Neural cell (in vitro differentiated cells): ENCODE results near the gene SIGLEC5. TPM values are rescaled to one million over a fixed set of nuclear protein-coding genes. Genes with fewer than 3 reads are reported as not detected.

Experiments used
- H2AFZ ChIP-seq: fragments of 200-600, 300-800 bp; sonication (generic), shearing (Covaris generic); 2 replicates; pipeline ENCODE4 v1.6.0; 2014; ENCODE audit warnings: low read depth, mild to moderate bottlenecking, antibody characterized with exemption, low read length, moderate library complexity
- H3F3A ChIP-seq: fragments of 200-600 bp; shearing (Covaris generic); 2 replicates; pipeline ENCODE4 v1.6.1; 2016; ENCODE audit warnings: mild to moderate bottlenecking, moderate library complexity, mixed read lengths, antibody characterized with exemption, low read length; ENCODE audit not compliant: insufficient read depth, poor library complexity, severe bottlenecking
- H3K27ac ChIP-seq: fragments of 200-600, 300-800 bp; sonication (generic), shearing (Covaris generic); 2 replicates; pipeline ENCODE4 v1.5.1; 2014; ENCODE audit warnings: mild to moderate bottlenecking, low read length, moderate library complexity
- H3K27me3 ChIP-seq: fragments of 300-800, 200-600 bp; sonication (generic), shearing (Covaris generic); 2 replicates; pipeline ENCODE4 v1.6.0; 2014; ENCODE audit warnings: mild to moderate bottlenecking, low read depth, low read length, moderate library complexity; ENCODE audit not compliant: insufficient read depth
- H3K36me3 ChIP-seq: fragments of 300-800, 200-600 bp; sonication (generic), shearing (Covaris generic); 2 replicates; pipeline ENCODE4 v1.5.1; 2014; ENCODE audit warnings: mild to moderate bottlenecking, antibody characterized with exemption, low read length, moderate library complexity; ENCODE audit not compliant: insufficient read depth
- H3K4me2 ChIP-seq: fragments of 300-800, 200-600 bp; sonication (generic), shearing (Covaris generic); 2 replicates; pipeline ENCODE4 v1.6.0; 2014; ENCODE audit warnings: mild to moderate bottlenecking, low read length
- H3K4me3 ChIP-seq: fragments of 300-800, 200-600 bp; sonication (generic), shearing (Covaris generic); 2 replicates; pipeline ENCODE4 v1.5.1; 2014; ENCODE audit warnings: mild to moderate bottlenecking, low read length, moderate library complexity
- H3K79me2 ChIP-seq: fragments of 200-600 bp; shearing (Covaris generic); replicated peaks from 2 replicates; pipeline ENCODE4 v1.6.0; 2014; ENCODE audit warnings: mild to moderate bottlenecking, low read length, moderate library complexity; ENCODE audit not compliant: insufficient read depth
- H3K9ac ChIP-seq: fragments of 300-800, 200-600 bp; sonication (generic), shearing (Covaris generic); 2 replicates; pipeline ENCODE4 v1.6.1; 2016; ENCODE audit warnings: mild to moderate bottlenecking, low read length, mixed read lengths
- H3K9me2 ChIP-seq: fragments of 200-600 bp; shearing (Covaris generic); 2 replicates; pipeline ENCODE4 v1.6.1; 2016; ENCODE audit warnings: mild to moderate bottlenecking, low read length, mixed read lengths; ENCODE audit not compliant: insufficient read depth
- H3K9me3 ChIP-seq: fragments of 200-600, 300-800 bp; sonication (generic), shearing (Covaris generic); 2 replicates; pipeline ENCODE4 v1.6.1; 2016; ENCODE audit warnings: mild to moderate bottlenecking, mixed run types, low read length, moderate library complexity, mixed read lengths
- H4K20me1 ChIP-seq: fragments of 200-600 bp; shearing (Covaris generic); 2 replicates; pipeline ENCODE4 v1.6.1; 2016; ENCODE audit warnings: mild to moderate bottlenecking, mixed run types; ENCODE audit not compliant: insufficient read depth
- CTCF ChIP-seq: fragments of 450-650 bp; IDR thresholded peaks from 2 replicates; pipeline ENCODE4 v1.5.1; 2014; ENCODE audit warnings: antibody characterized with exemption, mild to moderate bottlenecking, moderate library complexity; ENCODE audit not compliant: poor library complexity, severe bottlenecking
- EP300 ChIP-seq: fragments of 450-650 bp; conservative IDR thresholded peaks from 2 replicates; pipeline ENCODE4 v1.6.1; 2014; ENCODE audit warnings: antibody characterized with exemption, mild to moderate bottlenecking, moderate library complexity; ENCODE audit not compliant: poor library complexity, severe bottlenecking
- EZH2 ChIP-seq: fragments of 200-600, 300-800 bp; shearing (Covaris generic), sonication (generic); IDR thresholded peaks from 2 replicates; pipeline ENCODE4 v1.6.1; 2014; ENCODE audit warnings: antibody characterized with exemption, low read length, borderline replicate concordance, mild to moderate bottlenecking; ENCODE audit not compliant: insufficient read depth, poor library complexity, severe bottlenecking
- MXI1 ChIP-seq: fragments of 450-650 bp; conservative IDR thresholded peaks from 2 replicates; pipeline ENCODE4 v1.6.1; 2014; ENCODE audit warnings: antibody characterized with exemption, mild to moderate bottlenecking; ENCODE audit not compliant: poor library complexity, severe bottlenecking
- POLR2AphosphoS5 ChIP-seq: IDR thresholded peaks from 2 replicates; pipeline ENCODE4 v1.6.1; 2012
- RAD21 ChIP-seq: fragments of 450-650 bp; conservative IDR thresholded peaks from 2 replicates; pipeline ENCODE4 v1.6.1; 2014; ENCODE audit warnings: antibody characterized with exemption, mild to moderate bottlenecking, moderate library complexity
- REST ChIP-seq: IDR thresholded peaks from 2 replicates; pipeline ENCODE4 v1.6.1; 2012; ENCODE audit warnings: borderline replicate concordance
- SMC3 ChIP-seq: fragments of 450-650 bp; conservative IDR thresholded peaks from 2 replicates; pipeline ENCODE4 v1.6.1; 2014; ENCODE audit warnings: antibody characterized with exemption, mild to moderate bottlenecking, moderate library complexity; ENCODE audit not compliant: poor library complexity
- TAF1 ChIP-seq: IDR thresholded peaks from 2 replicates; pipeline ENCODE4 v1.6.1; 2012; ENCODE audit warnings: low read depth
- polyA plus RNA-seq: library from polyadenylated mRNA; depleted of rRNA; stranded (reverse); fragments of >200 nt; gene quantifications from 2 replicates; pipeline ENCODE4 v1.2.3, GENCODE V29; 2014

Gene SIGLEC5
- polyA plus RNA-seq, 1 donor from 2014 or later, result not detected

- no peak overlapping the region for H3K4me2 ChIP-seq
- no peaks in the 10 kb centered on the region for H3K9me3 ChIP-seq
- no peaks in the 10 kb centered on the region for H3F3A ChIP-seq
- no peak overlapping the region for H3K9ac ChIP-seq
- H3K79me2 ChIP-seq, result no peaks in the 10 kb centered on the region
- H2AFZ ChIP-seq, result no peak overlapping the region
- no peaks in the 10 kb centered on the region for H3K27me3 ChIP-seq
- H3K9me2 ChIP-seq, result no peaks in the 10 kb centered on the region
- H3K4me3 ChIP-seq, result no peak overlapping the region
- TF ChIP-seq SMC3 (no peak), RAD21 (no peak), POLR2AphosphoS5 (no peak), CTCF (no peak), EP300 (no peak)
- no peaks in the 10 kb centered on the region for H3K36me3 ChIP-seq
- no peaks in the 10 kb centered on the region for H4K20me1 ChIP-seq
- H3K27ac ChIP-seq, result no peak overlapping the region
Observed at GRCh38 chr19:51626675-51627074, 3.5 kb downstream of the SIGLEC5 start.

GRCh38 chr19:51621178-51621577 is 9.0 kb downstream of the SIGLEC5 start:
- Histone ChIP-seq H3K9me2 (no peaks in the 10 kb centered on the region), H3K36me3 (no peaks in the 10 kb centered on the region), H3K27ac (no peak overlapping the region), H3K27me3 (no peaks in the 10 kb centered on the region), H3K9me3 (no peaks in the 10 kb centered on the region), H2AFZ (no peak overlapping the region), H3K4me3 (no peak overlapping the region), H3K79me2 (no peaks in the 10 kb centered on the region), H3K9ac (no peak overlapping the region), H3K4me2 (no peak overlapping the region), H4K20me1 (no peaks in the 10 kb centered on the region), H3F3A (no peaks in the 10 kb centered on the region)
- TF ChIP-seq EP300, result no peak
- TF ChIP-seq EZH2, result no peak
- TF ChIP-seq CTCF, result no peak
- TF ChIP-seq REST, result no peak
- TF ChIP-seq SMC3, result no peak
- no peak for TF ChIP-seq POLR2AphosphoS5
- TF ChIP-seq RAD21, result no peak
- TF ChIP-seq MXI1, result no peak
- no peak for TF ChIP-seq TAF1
